Suprapubic skin (tissue), 4 donors: Measurements from ENCODE around the gene TRIM41.

Experiments used
- POLR2A ChIP-seq, 2 donors: fragments of 450-650 bp; IDR thresholded peaks; one replicate each; pipeline ENCODE4 v1.6.1; 2017; ENCODE audit warnings: antibody characterized with exemption in 2 of 2, mild to moderate bottlenecking in 2 of 2, moderate library complexity in 2 of 2
- POLR2AphosphoS5 ChIP-seq, 3 donors: sonication (generic); formaldehyde crosslinking; IDR thresholded peaks; one replicate each; pipeline ENCODE4 v1.6.1; 2017; ENCODE audit warnings: antibody characterized with exemption in 3 of 3
- TF ChIP-seq, protein P1 (sequence below), 2 donors: fragments of 200-600 bp in 1 of 2; fragments of 450-650 bp in 1 of 2; sonication (generic) in 1 of 2; IDR thresholded peaks; one replicate each; pipeline ENCODE4 v1.5.1; 2016 to 2019; ENCODE audit warnings: antibody characterized with exemption in 2 of 2, mild to moderate bottlenecking in 1 of 2, moderate library complexity in 1 of 2

DNA sequence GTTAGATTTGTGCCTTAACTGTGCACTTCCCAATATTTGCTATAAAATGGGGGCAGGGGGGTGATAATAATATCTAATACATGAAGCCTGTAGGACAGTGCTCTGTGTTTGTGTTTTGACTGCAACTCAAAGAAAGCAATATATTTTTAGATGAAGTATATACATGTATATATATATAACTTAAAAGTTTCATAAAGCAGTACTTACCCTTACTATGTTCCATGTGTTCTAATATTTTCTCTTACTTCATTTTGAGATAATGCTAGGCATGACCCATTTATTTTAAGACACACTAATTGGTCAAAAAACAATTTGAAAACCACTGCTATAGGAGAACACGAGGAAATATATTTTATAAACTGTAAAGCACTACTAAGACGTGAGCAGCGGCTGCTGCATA lies 35.5 kb downstream of the TRIM41 start:
- TF ChIP-seq, protein P1, sequence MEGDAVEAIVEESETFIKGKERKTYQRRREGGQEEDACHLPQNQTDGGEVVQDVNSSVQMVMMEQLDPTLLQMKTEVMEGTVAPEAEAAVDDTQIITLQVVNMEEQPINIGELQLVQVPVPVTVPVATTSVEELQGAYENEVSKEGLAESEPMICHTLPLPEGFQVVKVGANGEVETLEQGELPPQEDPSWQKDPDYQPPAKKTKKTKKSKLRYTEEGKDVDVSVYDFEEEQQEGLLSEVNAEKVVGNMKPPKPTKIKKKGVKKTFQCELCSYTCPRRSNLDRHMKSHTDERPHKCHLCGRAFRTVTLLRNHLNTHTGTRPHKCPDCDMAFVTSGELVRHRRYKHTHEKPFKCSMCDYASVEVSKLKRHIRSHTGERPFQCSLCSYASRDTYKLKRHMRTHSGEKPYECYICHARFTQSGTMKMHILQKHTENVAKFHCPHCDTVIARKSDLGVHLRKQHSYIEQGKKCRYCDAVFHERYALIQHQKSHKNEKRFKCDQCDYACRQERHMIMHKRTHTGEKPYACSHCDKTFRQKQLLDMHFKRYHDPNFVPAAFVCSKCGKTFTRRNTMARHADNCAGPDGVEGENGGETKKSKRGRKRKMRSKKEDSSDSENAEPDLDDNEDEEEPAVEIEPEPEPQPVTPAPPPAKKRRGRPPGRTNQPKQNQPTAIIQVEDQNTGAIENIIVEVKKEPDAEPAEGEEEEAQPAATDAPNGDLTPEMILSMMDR (IDR thresholded peaks at IDR 0.05) = no peak
- TF ChIP-seq POLR2A (IDR thresholded peaks at IDR 0.05) (no peak), POLR2AphosphoS5 (IDR thresholded peaks at IDR 0.05) (no peak)
